ENCODE measurements around the gene PPP1CC.

GRCh38 chr12:110725267-110725666 is 17.4 kb downstream of the PPP1CC start:
- no peak for TF ChIP-seq CTCF (conservative IDR thresholded peaks at IDR 0.05; ENCODE audit: low read length)
- no peak for TF ChIP-seq EZH2phosphoT487 (IDR thresholded peaks at IDR 0.05; ENCODE audit: borderline replicate concordance)
